RWPE1 (cell line): ENCODE measurements around the gene RRM2.
"Not testable (repeated sequence)": the region's sequence is repeated elsewhere in the genome, so short reads cannot be mapped to it uniquely, and the experiment has no call there.

Experiments used
- CTCF ChIA-PET: fragments of 350-600 bp; sonication (Branson Sonifier 250); formaldehyde crosslinking; extraction: SDS; loops from one replicate; lab custom pipeline; 2021; lab: Yijun Ruan, JAX
- POLR2A ChIA-PET: fragments of 400-600 bp; formaldehyde crosslinking; extraction: SDS; loops from one replicate; lab custom pipeline; 2020; ENCODE audit warnings: antibody characterized with exemption; ENCODE audit not compliant: low non-redundant PET; lab: Yijun Ruan, JAX
- DNase-seq: peaks from one replicate; pipeline ENCODE4 v3.0.0; 2012; ENCODE audit warnings: low spot score
- H3K27ac ChIP-seq: fragments of 450-650 bp; 2 replicates; pipeline ENCODE4 v1.5.1; 2017
- CTCF ChIP-seq: fragments of 450-650 bp; conservative IDR thresholded peaks from 2 replicates; pipeline ENCODE4 v1.5.1; 2017; ENCODE audit warnings: low read depth, mild to moderate bottlenecking

Gene RRM2

GRCh38 chr2:10087360-10087759, 35.2 kb upstream of the RRM2 start:
- H3K27ac ChIP-seq: no peak overlapping the region
- CTCF ChIA-PET: interaction anchor here (0.6 to 1.2 kb wide), 3 partner anchors 10 to 25 kb away, joined by 3 to 4 read pairs (median 4); no protein-coding TSS in a partner anchor
- POLR2A ChIA-PET: no interaction called here
- no peak for TF ChIP-seq CTCF
- no peak for DNase-seq

- ChIA-PET POLR2A (no interaction called here), CTCF (interaction anchor here (2.3 kb wide), 1 partner anchor 17 kb away, joined by 11 read pairs; no protein-coding TSS in a partner anchor)
- TF ChIP-seq CTCF: no peak
- H3K27ac ChIP-seq: no peak overlapping the region
- no peak for DNase-seq
These were observed 32.9 kb upstream of the RRM2 start for GRCh38 chr2:10089565-10090190.

GRCh38 chr2:10091182-10091888, 31.2 kb upstream of the RRM2 start:
- CTCF ChIA-PET: interaction anchor here (0.6 to 2.3 kb wide), 4 partner anchors 19 to 543 kb away, joined by 3 to 11 read pairs (median 6); no protein-coding TSS in a partner anchor
- no peak for TF ChIP-seq CTCF
- POLR2A ChIA-PET: no interaction called here
- H3K27ac ChIP-seq: no peak overlapping the region
- DNase-seq: no peak

- DNase-seq, POLR2A ChIA-PET, H3K27ac ChIP-seq: not testable (repeated sequence)
- CTCF ChIA-PET: interaction anchor here (0.6 to 2.1 kb wide), 3 partner anchors 19 to 542 kb away, joined by 3 to 8 read pairs (median 3); no protein-coding TSS in a partner anchor
These were observed 30.7 kb upstream of the RRM2 start for GRCh38 chr2:10091889-10092244.

- ChIA-PET POLR2A (no interaction called here), CTCF (interaction anchor here (0.5 to 2.1 kb wide), 3 partner anchors 22 to 341 kb away, joined by 3 to 13 read pairs (median 3); no protein-coding TSS in a partner anchor)
- H3K27ac ChIP-seq: peak overlapping the region; percentile 59
- TF ChIP-seq CTCF: no peak
- DNase-seq: no peak
These were observed 28.2 kb upstream of the RRM2 start for GRCh38 chr2:10094271-10094814.

DNA sequence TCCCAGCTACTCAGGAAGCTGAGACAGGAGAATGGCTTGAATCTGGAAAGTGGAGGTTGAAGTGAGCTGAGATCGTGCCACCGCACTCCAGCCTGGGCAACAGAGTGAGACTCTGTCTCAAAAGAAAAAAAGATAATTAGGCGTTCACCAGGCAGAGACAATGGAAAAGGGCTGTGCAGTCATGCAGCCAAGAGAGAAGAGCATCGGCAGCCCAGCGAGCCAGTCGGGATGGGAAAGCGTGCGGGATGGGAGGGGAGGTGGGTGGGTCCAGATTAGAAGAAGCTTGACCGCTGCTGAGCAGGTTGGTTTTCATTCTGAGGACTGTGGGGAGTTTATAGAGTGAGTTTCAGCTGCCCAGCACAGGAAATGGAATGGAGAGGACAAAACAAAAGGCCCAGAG, 27.4 kb upstream of the RRM2 start:
- TF ChIP-seq CTCF: no peak
- ChIA-PET POLR2A (no interaction called here), CTCF (interaction anchor here (0.5 to 2.1 kb wide), 3 partner anchors 23 to 340 kb away, joined by 3 to 13 read pairs (median 3); no protein-coding TSS in a partner anchor)
- peak overlapping the region; percentile 59 for H3K27ac ChIP-seq
- DNase-seq: no peak
